ENCODE data around the gene HOXA7. TPM values are rescaled to one million over a fixed set of nuclear protein-coding genes. Genes with fewer than 3 reads are reported as not detected.

The HOXA7 gene
- total and polyA plus RNA-seq, 9 donors = 0.23 to 4.5 (median 0.75) TPM

- peaks cover 3% of the 10 kb centered on the region for H3K27me3 ChIP-seq
- peak overlapping the region in 1 of 2 donors; percentile 76 for H3K27ac ChIP-seq
- no peak for DNase-seq
- H3K9me3 ChIP-seq = no peaks in the 10 kb centered on the region
- peak overlapping the region; percentile 24 for H3K4me3 ChIP-seq
- no peaks in the 10 kb centered on the region for H3K36me3 ChIP-seq
- 43 to 61% (median 57%) methylated on average over 6 of the region's 6 CpGs for WGBS, 3 donors
- TF ChIP-seq CTCF (IDR thresholded peaks at IDR 0.05) (no peak), EP300 (IDR thresholded peaks at IDR 0.05) (no peak)
- intact Hi-C loops (cut with DNase I) = no loop called here
- no peaks in the 10 kb centered on the region for H3K4me1 ChIP-seq (ENCODE audit: insufficient read depth)
Observed at GRCh38 chr7:27114881-27115220, 41.6 kb downstream of the HOXA7 start.

- intact Hi-C loops (cut with DNase I) = no loop called here
Observed at GRCh38 chr7:27113991-27114769, 42.3 kb downstream of the HOXA7 start.

GRCh38 chr7:27112955-27113949 is 43.2 kb downstream of the HOXA7 start:
- Histone ChIP-seq H3K9me3 (no peaks in the 10 kb centered on the region), H3K27ac (peak overlapping the region; percentile 21 to 80), H3K36me3 (no peaks in the 10 kb centered on the region), H3K27me3 (peaks cover 3% of the 10 kb centered on the region), H3K4me1 (ENCODE audit: insufficient read depth) (no peaks in the 10 kb centered on the region), H3K4me3 (peak overlapping the region; percentile 49)
- WGBS, 3 donors = 8 to 10% (median 9%) methylated on average over 20 to 57 of the region's 57 CpGs
- intact Hi-C loops (cut with DNase I) = no loop called here
- TF ChIP-seq CTCF (IDR thresholded peaks at IDR 0.05) (no peak), POLR2A (IDR thresholded peaks at IDR 0.05) (no peak), EP300 (IDR thresholded peaks at IDR 0.05) (no peak)
- DNase-seq = peak in 2 of 5 donors; percentile 60 to 78

More at GRCh38 chr7:27113991-27114769, 42.3 kb downstream of the HOXA7 start:
- WGBS, 3 donors = 6 to 16% (median 12%) methylated on average over 16 to 26 of the region's 26 CpGs
- Histone ChIP-seq H3K27ac (peak overlapping the region; percentile 21 to 80), H3K9me3 (no peaks in the 10 kb centered on the region), H3K36me3 (no peaks in the 10 kb centered on the region), H3K4me1 (ENCODE audit: insufficient read depth) (no peaks in the 10 kb centered on the region), H3K4me3 (peak overlapping the region; percentile 49), H3K27me3 (peaks cover 3% of the 10 kb centered on the region)
- TF ChIP-seq CTCF (IDR thresholded peaks at IDR 0.05) (no peak), EP300 (IDR thresholded peaks at IDR 0.05) (no peak), POLR2A (IDR thresholded peaks at IDR 0.05) (no peak)
- DNase-seq = peak in 4 of 5 donors; percentile 41 to 84 (median 59)

GRCh38 chr7:27112361-27112760 is 44.1 kb downstream of the HOXA7 start:
- H3K4me3 ChIP-seq = no peak overlapping the region

More at GRCh38 chr7:27112361-27112760, 44.1 kb downstream of the HOXA7 start:
- Histone ChIP-seq H3K36me3 (no peaks in the 10 kb centered on the region), H3K27ac (no peak overlapping the region), H3K4me1 (ENCODE audit: insufficient read depth) (no peaks in the 10 kb centered on the region), H3K27me3 (peaks cover 3% of the 10 kb centered on the region), H3K9me3 (no peaks in the 10 kb centered on the region)
- intact Hi-C loops (cut with DNase I) = no loop called here
- DNase-seq = no peak
- no peak for TF ChIP-seq CTCF (IDR thresholded peaks at IDR 0.05)
- TF ChIP-seq POLR2A (IDR thresholded peaks at IDR 0.05) = no peak
- no peak for TF ChIP-seq EP300 (IDR thresholded peaks at IDR 0.05)
- WGBS, 3 donors = 49 to 55% (median 51%) methylated on average over 4 of the region's 4 CpGs

Measured in ovary (tissue), 9 donors.